ENCODE measurements around the gene ZFR2.

DNA sequence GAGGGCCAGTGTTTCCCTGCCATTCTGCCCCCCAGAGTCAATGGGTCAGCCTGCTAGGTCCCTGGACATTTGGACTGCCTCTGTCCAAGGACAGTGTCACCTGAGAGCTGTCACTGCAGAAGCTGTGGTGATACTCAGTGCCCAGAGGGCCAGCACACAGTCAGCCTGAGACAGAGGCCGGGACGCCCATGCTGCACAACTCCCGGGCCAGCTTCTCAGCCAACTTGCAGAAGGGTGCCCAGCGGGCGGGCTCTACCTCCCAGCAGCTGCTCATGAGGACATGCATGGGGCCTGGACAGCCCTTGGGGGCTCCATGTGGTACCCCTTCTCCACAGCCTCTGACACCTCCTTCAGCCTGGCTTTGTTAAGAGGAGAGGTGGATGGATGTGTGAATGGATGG is 93.0 kb downstream of the ZFR2 start:
- TF ChIP-seq, protein P1, sequence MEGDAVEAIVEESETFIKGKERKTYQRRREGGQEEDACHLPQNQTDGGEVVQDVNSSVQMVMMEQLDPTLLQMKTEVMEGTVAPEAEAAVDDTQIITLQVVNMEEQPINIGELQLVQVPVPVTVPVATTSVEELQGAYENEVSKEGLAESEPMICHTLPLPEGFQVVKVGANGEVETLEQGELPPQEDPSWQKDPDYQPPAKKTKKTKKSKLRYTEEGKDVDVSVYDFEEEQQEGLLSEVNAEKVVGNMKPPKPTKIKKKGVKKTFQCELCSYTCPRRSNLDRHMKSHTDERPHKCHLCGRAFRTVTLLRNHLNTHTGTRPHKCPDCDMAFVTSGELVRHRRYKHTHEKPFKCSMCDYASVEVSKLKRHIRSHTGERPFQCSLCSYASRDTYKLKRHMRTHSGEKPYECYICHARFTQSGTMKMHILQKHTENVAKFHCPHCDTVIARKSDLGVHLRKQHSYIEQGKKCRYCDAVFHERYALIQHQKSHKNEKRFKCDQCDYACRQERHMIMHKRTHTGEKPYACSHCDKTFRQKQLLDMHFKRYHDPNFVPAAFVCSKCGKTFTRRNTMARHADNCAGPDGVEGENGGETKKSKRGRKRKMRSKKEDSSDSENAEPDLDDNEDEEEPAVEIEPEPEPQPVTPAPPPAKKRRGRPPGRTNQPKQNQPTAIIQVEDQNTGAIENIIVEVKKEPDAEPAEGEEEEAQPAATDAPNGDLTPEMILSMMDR (IDR thresholded peaks at IDR 0.05), result no peak
- no peak for TF ChIP-seq POLR2A (IDR thresholded peaks at IDR 0.05)
